MM.1S (cell line): Measurements from ENCODE around the gene FAM83F.

ENCODE experiments used
- DNase-seq: peaks from one replicate; pipeline ENCODE4 v3.0.0-alpha.2; 2015
- H2AFZ ChIP-seq: fragments of 300-600 bp; sonication (generic); 2 replicates; pipeline ENCODE4 v1.6.0; 2016; ENCODE audit warnings: antibody characterized with exemption, low read length
- H3F3A ChIP-seq: fragments of 300-600 bp; sonication (generic); 2 replicates; pipeline ENCODE4 v1.6.1; 2016; ENCODE audit warnings: mild to moderate bottlenecking, antibody characterized with exemption, low read length, moderate library complexity, mixed read lengths; ENCODE audit not compliant: insufficient read depth
- H3K27ac ChIP-seq: fragments of 300-600 bp; sonication (generic); 2 replicates; pipeline ENCODE4 v1.5.1; 2016; ENCODE audit warnings: mild to moderate bottlenecking, low read length
- H3K27me3 ChIP-seq: fragments of 300-600 bp; sonication (generic); replicated peaks from 2 replicates; pipeline ENCODE4 v1.6.0; 2016; ENCODE audit warnings: low read length; ENCODE audit not compliant: insufficient read depth
- H3K36me3 ChIP-seq: fragments of 300-600 bp; sonication (generic); replicated peaks from 2 replicates; pipeline ENCODE4 v1.6.1; 2016; ENCODE audit warnings: mild to moderate bottlenecking, low read length, mixed read lengths; ENCODE audit not compliant: insufficient read depth
- H3K4me1 ChIP-seq: fragments of 300-600 bp; sonication (generic); 2 replicates; pipeline ENCODE4 v1.6.1; 2016; ENCODE audit warnings: low read length, mixed read lengths
- H3K4me2 ChIP-seq: fragments of 300-600 bp; sonication (generic); 2 replicates; pipeline ENCODE4 v1.6.0; 2016; ENCODE audit warnings: low read depth, low read length
- H3K4me3 ChIP-seq: fragments of 300-600 bp; sonication (generic); 2 replicates; pipeline ENCODE4 v1.5.1; 2016; ENCODE audit warnings: low read length, mixed read lengths
- H3K79me2 ChIP-seq: fragments of 300-600 bp; sonication (generic); 2 replicates; pipeline ENCODE4 v1.6.1; 2016; ENCODE audit warnings: mixed run types, low read length, mixed read lengths
- H3K9ac ChIP-seq: fragments of 300-600 bp; sonication (generic); 2 replicates; pipeline ENCODE4 v1.6.1; 2016; ENCODE audit warnings: low read length, mixed read lengths
- H3K9me2 ChIP-seq: fragments of 300-600 bp; sonication (generic); replicated peaks from 2 replicates; pipeline ENCODE4 v1.6.1; 2016; ENCODE audit warnings: mild to moderate bottlenecking, low read length, mixed read lengths; ENCODE audit not compliant: insufficient read depth
- H3K9me3 ChIP-seq: fragments of 300-600 bp; sonication (generic); replicated peaks from 2 replicates; pipeline ENCODE4 v1.6.1; 2016; ENCODE audit warnings: mild to moderate bottlenecking, low read length, mixed read lengths; ENCODE audit not compliant: insufficient read depth
- H4K20me1 ChIP-seq: fragments of 300-600 bp; sonication (generic); 2 replicates; pipeline ENCODE4 v1.6.1; 2016; ENCODE audit warnings: mild to moderate bottlenecking, low read length, moderate library complexity, mixed read lengths; ENCODE audit not compliant: insufficient read depth
- CTCF ChIP-seq: fragments of 300-600 bp; sonication (generic); IDR thresholded peaks from 2 replicates; pipeline ENCODE4 v1.5.1; 2016; ENCODE audit warnings: antibody characterized with exemption, low read length, mixed read lengths
- EZH2 ChIP-seq: fragments of 300-600 bp; sonication (generic); optimal IDR thresholded peaks from 2 replicates; pipeline ENCODE3; 2017; ENCODE audit warnings: low read depth, mild to moderate bottlenecking, antibody characterized with exemption, low read length, mixed read lengths
- EZH2phosphoT487 ChIP-seq: fragments of 300-600 bp; sonication (generic); IDR thresholded peaks from 2 replicates; pipeline ENCODE4 v1.6.1; 2018; ENCODE audit warnings: antibody characterized with exemption, low read length

The FAM83F gene

GRCh38 chr22:40002935-40003715, 8.4 kb downstream of the FAM83F start:
- Histone ChIP-seq H3K4me2 (no peak overlapping the region), H4K20me1 (no peaks in the 10 kb centered on the region), H2AFZ (no peak overlapping the region), H3K79me2 (no peaks in the 10 kb centered on the region), H3K36me3 (no peaks in the 10 kb centered on the region), H3K4me3 (no peak overlapping the region), H3K27ac (no peak overlapping the region), H3F3A (no peaks in the 10 kb centered on the region), H3K9ac (no peak overlapping the region), H3K27me3 (0 out of 2 replicates have a peak, but pooled peaks cover 9% of the 10 kb centered on the region), H3K9me3 (no peaks in the 10 kb centered on the region), H3K4me1 (no peaks in the 10 kb centered on the region), H3K9me2 (no peaks in the 10 kb centered on the region)
- TF ChIP-seq EZH2phosphoT487 (no peak), EZH2 (no peak), CTCF (no peak)
- no peak for DNase-seq

GRCh38 chr22:40004836-40005235, 10.1 kb downstream of the FAM83F start:
- H3K4me1 ChIP-seq, result no peaks in the 10 kb centered on the region

GRCh38 chr22:40006641-40007040, 11.9 kb downstream of the FAM83F start:
- no peak overlapping the region for H3K4me3 ChIP-seq
- no peaks in the 10 kb centered on the region for H3K9me3 ChIP-seq
- TF ChIP-seq EZH2phosphoT487 (no peak), EZH2 (no peak), CTCF (no peak)
- H3F3A ChIP-seq, result no peaks in the 10 kb centered on the region
- DNase-seq, result no peak
- no peaks in the 10 kb centered on the region for H3K36me3 ChIP-seq
- no peak overlapping the region for H3K9ac ChIP-seq
- H4K20me1 ChIP-seq, result no peaks in the 10 kb centered on the region
- H3K27ac ChIP-seq, result no peak overlapping the region
- no peaks in the 10 kb centered on the region for H3K4me1 ChIP-seq
- no peaks in the 10 kb centered on the region for H3K79me2 ChIP-seq
- H3K4me2 ChIP-seq, result no peak overlapping the region
- H3K27me3 ChIP-seq, result peaks cover 14% of the 10 kb centered on the region; the same call in 1 of the 2 replicates
- H3K9me2 ChIP-seq, result no peaks in the 10 kb centered on the region
- no peak overlapping the region for H2AFZ ChIP-seq

More at GRCh38 chr22:40004836-40005235, 10.1 kb downstream of the FAM83F start:
- Histone ChIP-seq H3K4me3 (no peak overlapping the region), H3F3A (no peaks in the 10 kb centered on the region), H3K4me2 (no peak overlapping the region), H4K20me1 (no peaks in the 10 kb centered on the region), H3K36me3 (no peaks in the 10 kb centered on the region), H3K79me2 (no peaks in the 10 kb centered on the region), H3K27me3 (peaks cover 14% of the 10 kb centered on the region; the same call in 1 of the 2 replicates), H2AFZ (no peak overlapping the region), H3K9me2 (no peaks in the 10 kb centered on the region), H3K27ac (no peak overlapping the region), H3K9me3 (no peaks in the 10 kb centered on the region), H3K9ac (no peak overlapping the region)
- DNase-seq, result no peak
- TF ChIP-seq EZH2phosphoT487, result no peak
- no peak for TF ChIP-seq EZH2
- no peak for TF ChIP-seq CTCF
